Measurements from ENCODE around the gene IAPP.
"Not testable (repeated sequence)": the region's sequence is repeated elsewhere in the genome, so short reads cannot be mapped to it uniquely, and the experiment has no call there.

IAPP gene

GRCh38 chr12:21372602-21373001, at the start of gene IAPP:
Gene IAPP, plus strand, starts transcription at chr12:21372902. Its CDS starts 450 bp downstream, at chr12:21373352.
- DNase-seq = no peak

DNA sequence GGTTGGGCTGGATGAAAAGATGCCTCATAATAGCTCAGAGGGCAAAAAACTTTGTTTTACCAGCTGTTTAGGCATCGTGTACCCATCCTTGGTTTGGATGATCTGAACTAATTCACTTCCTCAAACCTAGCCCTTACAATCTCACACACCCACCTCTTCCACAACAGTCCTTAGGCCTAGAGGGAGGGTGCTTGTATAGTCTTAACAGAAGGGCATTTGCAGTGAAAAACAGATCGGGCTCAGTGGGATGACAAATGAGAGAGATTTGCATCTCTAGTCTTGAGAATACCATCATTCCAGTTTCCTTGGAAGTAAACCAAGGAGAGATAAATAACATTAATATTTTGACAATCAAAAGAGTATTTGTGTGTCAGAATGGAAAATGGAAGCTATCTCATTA, 49.0 kb upstream of the IAPP start:
- no peak for DNase-seq

DNA sequence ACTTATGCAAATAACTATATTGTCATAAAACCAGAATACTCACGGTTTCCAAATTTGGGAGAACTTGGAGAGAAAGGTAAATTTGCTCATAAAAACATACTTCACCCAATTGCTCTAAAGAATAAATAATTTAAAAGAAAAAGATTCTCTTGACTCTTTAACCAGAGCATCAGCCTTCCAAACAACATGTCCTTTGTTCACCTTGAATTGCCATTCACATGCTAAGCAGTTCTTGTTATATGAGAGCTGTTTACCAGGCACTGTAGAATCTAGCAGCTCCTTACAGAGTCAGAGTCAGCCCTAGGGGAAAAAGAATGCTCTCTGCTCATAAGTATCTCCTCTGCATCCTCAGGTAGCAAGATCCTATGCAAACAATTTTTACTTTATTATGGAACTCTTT, 48.2 kb upstream of the IAPP start:
- no peak for DNase-seq

- DNase-seq = no peak
Measured at GRCh38 chr12:21328578-21328977, 44.1 kb upstream of the IAPP start.

DNA sequence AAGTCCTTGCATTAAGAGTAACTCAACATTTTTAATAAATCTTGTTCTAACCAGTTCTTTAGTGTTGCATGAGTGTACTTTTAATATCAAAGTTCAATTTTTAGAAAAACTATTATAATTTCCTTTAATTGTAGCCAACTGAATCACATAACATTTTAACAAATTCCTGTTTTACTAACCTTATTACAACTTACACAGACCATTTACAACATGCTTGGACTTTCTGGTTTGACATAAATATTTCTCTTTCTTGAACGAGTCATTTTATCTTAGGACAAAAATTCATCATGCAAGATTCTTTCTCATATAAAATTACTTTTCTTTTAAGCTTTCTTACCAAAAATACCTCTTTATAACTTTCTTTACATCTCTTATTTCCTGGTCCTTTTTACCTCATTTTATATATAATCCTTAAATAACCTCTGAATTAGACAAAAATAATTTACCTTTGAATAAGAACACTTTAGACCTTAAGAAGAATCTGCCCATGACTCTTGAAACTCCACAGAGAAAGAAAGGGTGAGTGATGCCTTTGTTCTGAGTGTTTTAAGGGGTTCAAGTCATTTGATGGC, 41.9 kb upstream of the IAPP start:
- no peak for DNase-seq

- DNase-seq = no peak
Measured at GRCh38 chr12:21334771-21335325, 37.9 kb upstream of the IAPP start, which contains the start of gene SLCO1A2. Gene SLCO1A2, minus strand, starts transcription at chr12:21334917. Its CDS starts 270 bp downstream, at chr12:21334647.

DNA sequence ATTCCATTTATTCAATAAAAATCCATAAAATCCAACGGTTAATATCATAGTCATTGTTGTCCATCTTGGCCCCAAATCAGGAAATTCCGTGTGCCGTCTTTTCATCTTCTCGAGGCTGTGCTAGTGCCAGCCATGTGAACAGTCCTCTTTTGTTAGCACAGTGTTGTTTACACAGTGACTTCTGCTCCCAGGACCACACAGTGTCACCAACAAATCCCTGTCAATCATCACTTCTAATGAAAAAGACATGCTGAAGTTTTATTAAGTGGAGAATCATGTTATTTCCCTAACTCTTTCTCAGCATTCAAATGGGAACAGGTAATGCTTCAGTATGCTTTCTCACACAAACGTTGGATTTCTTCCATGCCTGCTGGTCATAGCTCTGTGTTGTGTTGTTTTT, 36.0 kb upstream of the IAPP start:
- DNase-seq = no peak

DNA sequence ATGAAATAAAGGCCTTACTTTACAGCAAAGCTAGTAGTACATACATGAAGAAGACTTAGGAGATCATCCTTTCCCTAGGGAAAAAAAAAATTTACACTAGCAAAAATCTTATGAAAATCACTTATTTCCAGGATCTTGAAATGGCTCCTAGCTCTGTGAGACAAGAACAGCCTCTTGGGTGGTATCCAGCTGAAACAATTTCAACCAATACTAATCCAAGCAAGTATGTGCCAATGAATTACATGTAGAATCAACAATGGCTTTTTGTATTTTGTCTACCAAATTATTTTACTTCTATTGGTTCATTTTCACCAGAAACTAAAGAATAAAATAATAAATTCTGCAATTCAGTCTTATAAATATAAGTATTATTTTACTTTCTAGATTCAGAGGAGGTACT, 35.2 kb upstream of the IAPP start:
- DNase-seq = no peak

DNA sequence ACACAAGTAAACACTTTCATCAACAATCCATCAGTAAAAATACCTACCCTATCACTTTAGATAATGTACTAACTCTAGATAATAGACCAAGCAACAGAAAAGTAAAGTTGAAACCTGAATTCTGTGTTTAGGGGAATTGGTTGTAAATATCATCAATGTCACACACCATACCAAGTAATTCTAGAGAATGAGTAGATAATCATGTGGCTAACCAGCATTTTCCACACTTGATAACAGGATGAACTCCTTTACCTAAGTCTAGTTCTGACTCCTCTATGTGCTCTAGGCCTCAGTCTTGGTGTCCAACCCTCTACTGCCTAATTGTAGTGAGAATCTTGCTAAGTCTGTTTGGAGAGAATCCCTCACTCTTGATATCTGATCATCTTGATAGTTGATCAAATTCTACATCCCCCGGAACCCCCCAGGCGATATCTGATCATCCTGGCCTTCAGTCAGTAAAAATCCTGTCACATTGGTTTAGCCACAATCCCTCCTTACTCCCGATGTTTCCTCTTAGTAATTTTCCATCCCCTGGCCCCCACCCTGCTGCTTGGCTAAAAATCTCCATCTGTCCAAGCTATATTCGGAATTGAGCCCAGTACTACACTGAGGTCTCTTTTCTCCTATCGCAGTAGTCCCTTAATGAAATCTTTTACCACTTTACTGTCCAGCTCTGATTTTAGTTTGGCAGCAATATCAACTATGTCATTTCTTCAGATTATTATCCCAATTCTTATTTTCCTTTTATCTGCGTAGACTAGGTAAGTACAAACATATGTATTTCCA, 34.5 kb upstream of the IAPP start:
- no peak for DNase-seq

- DNase-seq = no peak
Measured at GRCh38 chr12:21339921-21340320, 32.8 kb upstream of the IAPP start.

- DNase-seq = no peak
Measured at GRCh38 chr12:21340403-21340802, 32.3 kb upstream of the IAPP start.

- DNase-seq = no peak
Measured at GRCh38 chr12:21341769-21342168, 30.9 kb upstream of the IAPP start.

DNA sequence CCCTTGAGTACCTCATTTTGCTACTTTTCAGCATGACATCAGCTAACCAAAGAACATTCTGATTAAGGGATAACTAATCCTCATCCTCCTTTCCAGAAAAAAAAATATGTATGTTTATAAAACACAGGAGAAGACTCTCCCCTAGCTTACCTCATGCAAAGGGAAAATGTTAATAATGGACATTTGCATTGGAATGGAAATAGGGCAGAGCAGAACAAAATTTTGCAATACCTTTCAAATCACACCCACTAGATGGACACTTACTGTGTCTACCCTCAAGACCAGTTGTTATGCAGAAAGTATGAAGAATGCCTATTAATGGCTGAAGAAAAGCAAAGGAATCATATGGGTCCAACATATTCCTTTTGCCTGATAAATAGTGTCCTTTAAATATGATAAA, 29.1 kb upstream of the IAPP start:
- DNase-seq = no peak

GRCh38 chr12:21346542-21347205, 26.0 kb upstream of the IAPP start:
- no peak for DNase-seq

DNA sequence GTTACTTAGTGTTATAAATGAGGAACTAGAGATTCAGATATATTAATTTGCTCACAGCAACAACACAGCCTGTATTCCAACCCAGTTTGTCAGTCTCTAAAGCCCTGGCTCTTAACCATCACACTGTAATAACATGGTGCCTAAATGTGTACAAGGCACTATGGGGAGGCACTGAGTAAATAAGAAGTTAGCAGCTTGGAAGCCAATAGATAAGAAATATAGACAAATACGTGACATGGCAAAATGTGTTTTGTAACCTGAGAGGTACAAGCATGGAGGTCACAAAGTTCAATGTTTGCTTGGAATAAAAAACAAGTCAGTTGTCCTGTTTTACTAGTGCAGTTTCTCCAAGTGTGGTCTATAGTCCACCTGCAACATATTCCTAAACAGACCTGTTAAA, 21.7 kb upstream of the IAPP start:
- DNase-seq = no peak

- DNase-seq = no peak
Measured at GRCh38 chr12:21353487-21353886, 19.2 kb upstream of the IAPP start.

DNA sequence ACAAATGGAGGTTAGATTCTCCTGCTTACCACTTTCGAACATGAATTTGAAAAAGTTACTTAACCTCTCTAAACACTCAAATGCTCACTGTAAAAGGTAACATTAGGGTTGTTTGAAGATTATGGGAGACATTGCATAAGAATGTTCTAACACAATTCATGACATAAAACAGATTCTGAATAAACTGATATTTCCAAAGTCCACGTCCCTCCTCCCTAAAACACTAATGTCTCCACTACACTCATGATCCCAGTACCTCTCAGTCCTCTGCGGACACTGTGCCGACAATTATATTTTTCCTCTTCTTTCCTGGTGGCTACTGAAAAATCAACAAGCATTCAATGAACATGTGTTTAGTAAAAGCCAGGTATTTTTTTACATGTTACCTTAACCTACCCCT, 18.8 kb upstream of the IAPP start:
- DNase-seq = no peak

DNA sequence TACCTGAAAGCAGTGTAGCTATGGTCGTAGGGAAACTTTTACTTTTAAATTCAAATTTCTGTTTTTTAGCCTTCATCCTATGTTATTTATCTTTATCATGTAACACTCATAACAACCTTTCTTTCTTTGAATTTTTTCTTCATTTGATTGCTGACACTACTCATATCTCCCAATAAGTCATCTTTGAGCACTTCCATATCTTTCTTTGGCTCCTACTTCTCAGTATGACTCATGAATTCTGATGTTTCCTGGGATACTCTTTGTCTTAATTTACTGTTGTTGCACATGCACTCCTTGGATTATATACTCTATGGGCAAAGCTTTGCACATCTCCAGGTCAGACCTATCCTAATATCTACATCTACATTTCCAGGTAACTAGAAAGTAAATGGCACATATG, 18.1 kb upstream of the IAPP start:
- no peak for DNase-seq

GRCh38 chr12:21360632-21361031, 12.1 kb upstream of the IAPP start:
- not testable (repeated sequence) for DNase-seq

DNA sequence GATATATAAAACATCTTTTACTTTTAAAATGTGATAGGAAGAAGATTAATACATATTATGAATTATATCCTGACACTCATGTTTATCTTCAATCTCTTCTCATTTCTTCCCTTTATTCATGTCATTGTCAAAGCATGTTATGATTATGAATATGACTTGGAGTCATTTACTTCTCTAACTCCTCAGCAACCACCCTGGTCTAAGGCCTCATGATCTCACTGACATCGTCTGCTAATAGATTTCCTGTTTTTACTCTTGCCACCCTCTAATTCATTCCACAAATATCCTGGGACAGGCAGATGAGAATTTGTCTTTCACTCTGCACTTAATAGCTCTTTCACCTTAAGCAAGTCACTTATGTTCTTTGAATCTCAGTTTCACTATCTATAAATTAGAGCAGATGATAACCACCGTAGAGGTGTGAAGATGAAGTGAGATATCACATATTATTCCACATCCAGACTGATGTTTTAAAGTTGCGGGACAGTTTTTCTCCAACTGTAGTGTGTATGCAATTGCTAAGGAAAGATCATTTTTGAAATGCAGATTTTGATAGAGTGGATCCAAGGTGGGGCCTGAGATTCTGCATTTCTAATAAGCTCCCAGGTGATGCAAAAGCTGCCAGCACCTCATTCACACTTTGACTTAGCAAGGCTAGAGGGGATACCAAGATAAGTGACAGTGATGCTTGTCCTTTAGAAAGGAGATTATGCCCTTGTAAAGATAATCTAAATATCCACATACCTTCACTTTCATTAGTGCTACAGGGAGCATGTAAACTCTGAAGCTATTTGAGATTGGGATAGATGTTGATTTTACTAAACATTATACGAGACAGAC, 3.3 kb upstream of the IAPP start:
- DNase-seq = no peak

DNA sequence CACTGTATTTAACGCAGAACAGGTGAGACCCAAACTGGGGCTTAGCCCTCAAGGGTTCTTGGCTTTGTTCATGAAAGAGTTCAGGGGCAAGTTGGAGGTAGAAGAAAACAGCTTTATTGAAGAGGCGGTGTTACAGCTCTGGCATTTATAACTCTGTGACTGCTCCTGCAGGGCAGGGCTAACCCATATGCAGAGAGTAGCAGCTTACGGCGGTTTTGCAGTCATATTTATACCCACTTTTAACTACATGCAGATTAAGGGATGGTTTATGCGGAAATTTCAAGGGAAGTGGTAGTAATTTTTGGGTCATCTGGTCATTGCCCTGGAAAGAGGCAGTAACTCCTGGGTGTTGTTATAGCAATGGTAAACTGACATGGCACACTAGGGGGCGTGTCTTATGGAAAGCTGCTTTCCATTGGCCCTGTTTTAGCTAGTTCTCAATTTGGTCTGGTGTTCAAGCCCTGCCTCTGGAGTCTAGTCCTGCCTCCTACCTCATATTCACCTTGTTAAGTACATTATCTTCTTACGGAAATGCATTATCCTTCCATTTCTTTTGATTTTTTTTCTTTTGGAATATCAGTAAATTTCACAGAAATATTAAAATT, 1.8 kb upstream of the IAPP start:
- no peak for DNase-seq

DNA sequence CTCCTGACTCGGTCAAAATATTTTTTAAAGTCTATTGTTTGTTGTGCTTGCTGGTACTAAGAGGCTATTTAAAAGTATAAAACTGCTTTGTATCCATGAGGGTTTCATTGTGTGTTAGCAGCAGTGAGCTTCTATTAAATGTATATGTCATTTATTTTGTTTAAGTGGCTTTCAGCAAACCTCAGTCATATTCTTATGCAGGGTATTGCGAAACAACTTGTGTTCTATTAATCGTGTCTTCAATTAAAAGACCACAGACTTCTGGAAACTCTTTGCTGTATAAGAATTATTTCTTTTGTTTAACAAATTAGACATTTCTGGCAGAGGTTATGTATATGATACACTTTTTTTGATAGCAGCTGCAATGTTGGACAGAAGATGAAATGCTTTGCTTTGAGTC, 6.5 kb downstream of the IAPP start:
- DNase-seq = no peak

- DNase-seq = not testable (repeated sequence)
Measured at GRCh38 chr12:21381320-21381719, 8.6 kb downstream of the IAPP start.

Data from NCI-H1092 (cell line).